Duodenal mucosa (tissue), 2 donors: ENCODE results near the gene STOX1.
"Not testable (repeated sequence)": the region's sequence is repeated elsewhere in the genome, so short reads cannot be mapped to it uniquely, and the experiment has no call there.

Experiments
- H3K27ac ChIP-seq: one replicate; pipeline ENCODE4 v1.7.0; 2013; ENCODE audit warnings: low read depth, low read length
- H3K27me3 ChIP-seq, 2 donors: one replicate each; pipeline ENCODE4 v1.7.0; 2013; ENCODE audit warnings: low read length in 2 of 2, control low read depth in 1 of 2; ENCODE audit not compliant: insufficient read depth in 2 of 2, control insufficient read depth in 1 of 2
- H3K36me3 ChIP-seq, 2 donors: one replicate each; pipeline ENCODE4 v1.7.0; 2013; ENCODE audit warnings: low read length in 2 of 2, control low read depth in 1 of 2; ENCODE audit not compliant: insufficient read depth in 2 of 2, control insufficient read depth in 1 of 2
- H3K4me1 ChIP-seq, 2 donors: one replicate each; pipeline ENCODE4 v1.7.0; 2013; ENCODE audit warnings: low read length in 2 of 2, control low read depth in 1 of 2; ENCODE audit not compliant: insufficient read depth in 2 of 2, control insufficient read depth in 1 of 2
- H3K4me3 ChIP-seq, 2 donors: one replicate each; pipeline ENCODE4 v1.7.0; 2013; ENCODE audit warnings: low read length in 2 of 2, low read depth in 1 of 2
- H3K9ac ChIP-seq, 2 donors: one replicate each; pipeline ENCODE4 v1.7.0; 2013; ENCODE audit warnings: low read length in 2 of 2, low read depth in 1 of 2
- H3K9me3 ChIP-seq, 2 donors: one replicate each; pipeline ENCODE4 v1.7.0; 2013; ENCODE audit warnings: low read length in 2 of 2, control low read depth in 1 of 2; ENCODE audit not compliant: control insufficient read depth in 1 of 2

The STOX1 gene

GRCh38 chr10:68828083-68828601 is 811 bp downstream of the STOX1 start:
- not testable (repeated sequence) for H3K27me3 ChIP-seq, H3K27ac ChIP-seq, H3K9me3 ChIP-seq, H3K4me1 ChIP-seq, H3K36me3 ChIP-seq
- Histone ChIP-seq H3K4me3 (peak overlapping the region; percentile 56 to 60), H3K9ac (peak overlapping the region in 1 of 2 donors; percentile 38)

GRCh38 chr10:68828833-68829232 is 1.5 kb downstream of the STOX1 start:
- Histone ChIP-seq H3K9me3 (no peaks in the 10 kb centered on the region), H3K36me3 (no peaks in the 10 kb centered on the region), H3K4me1 (peaks cover 3 to 5% of the 10 kb centered on the region in 2 donors), H3K27ac (no peak overlapping the region), H3K9ac (no peak overlapping the region), H3K4me3 (peak overlapping the region in 1 of 2 donors; percentile 60), H3K27me3 (no peaks in the 10 kb centered on the region)

- H3K27me3 ChIP-seq: no peaks in the 10 kb centered on the region
- no peak overlapping the region for H3K4me3 ChIP-seq
- no peak overlapping the region for H3K9ac ChIP-seq
- H3K4me1 ChIP-seq: peaks cover 3 to 5% of the 10 kb centered on the region in 2 donors
- H3K36me3 ChIP-seq: no peaks in the 10 kb centered on the region
- no peaks in the 10 kb centered on the region for H3K9me3 ChIP-seq
- no peak overlapping the region for H3K27ac ChIP-seq
Observed at GRCh38 chr10:68829521-68829920, 2.2 kb downstream of the STOX1 start.

- Histone ChIP-seq H3K27ac (no peak overlapping the region), H3K9ac (no peak overlapping the region), H3K4me3 (no peak overlapping the region)
Observed at GRCh38 chr10:68829952-68830351, 2.6 kb downstream of the STOX1 start.

DNA sequence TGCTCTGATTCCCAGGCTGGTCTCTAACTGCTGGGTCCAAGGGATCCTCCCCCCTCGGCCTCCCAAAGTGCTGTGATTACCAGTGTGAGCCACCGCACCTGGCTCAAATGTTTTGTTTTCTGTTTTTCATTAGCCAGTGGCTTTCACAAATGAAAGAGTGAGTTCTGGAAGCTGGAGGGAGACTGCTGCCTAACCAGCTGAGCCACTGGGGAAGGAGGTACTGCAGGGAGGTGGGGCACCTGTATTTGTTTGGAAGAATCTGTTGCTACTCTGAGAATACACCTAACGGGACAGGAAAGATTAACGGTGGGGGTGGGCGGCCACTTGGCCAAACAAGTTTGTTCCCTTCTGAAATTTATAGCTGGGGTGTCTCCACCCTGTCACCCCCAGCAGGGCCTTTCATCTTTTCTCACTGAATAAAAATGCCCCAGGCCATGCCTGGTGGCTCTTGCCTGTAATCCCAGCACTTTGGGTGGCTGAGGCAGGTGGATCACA is 4.7 kb downstream of the STOX1 start:
- H3K36me3 ChIP-seq: peaks cover 0 to 3% of the 10 kb centered on the region in 2 donors
- no peak overlapping the region for H3K9ac ChIP-seq
- H3K4me3 ChIP-seq: no peak overlapping the region
- H3K9me3 ChIP-seq: no peaks in the 10 kb centered on the region
- no peak overlapping the region for H3K27ac ChIP-seq
- H3K27me3 ChIP-seq: no peaks in the 10 kb centered on the region
- H3K4me1 ChIP-seq: no peaks in the 10 kb centered on the region

More at GRCh38 chr10:68829952-68830351, 2.6 kb downstream of the STOX1 start:
- H3K27me3 ChIP-seq: no peaks in the 10 kb centered on the region
- H3K9me3 ChIP-seq: no peaks in the 10 kb centered on the region
- no peaks in the 10 kb centered on the region for H3K36me3 ChIP-seq
- peaks cover 3 to 5% of the 10 kb centered on the region in 2 donors for H3K4me1 ChIP-seq

GRCh38 chr10:68832601-68833000 is 5.3 kb downstream of the STOX1 start:
- H3K36me3 ChIP-seq: peaks cover 0 to 3% of the 10 kb centered on the region in 2 donors
- H3K4me3 ChIP-seq: no peak overlapping the region
- no peak overlapping the region for H3K9ac ChIP-seq
- no peaks in the 10 kb centered on the region for H3K27me3 ChIP-seq
- no peak overlapping the region for H3K27ac ChIP-seq
- no peaks in the 10 kb centered on the region for H3K9me3 ChIP-seq
- H3K4me1 ChIP-seq: no peaks in the 10 kb centered on the region

DNA sequence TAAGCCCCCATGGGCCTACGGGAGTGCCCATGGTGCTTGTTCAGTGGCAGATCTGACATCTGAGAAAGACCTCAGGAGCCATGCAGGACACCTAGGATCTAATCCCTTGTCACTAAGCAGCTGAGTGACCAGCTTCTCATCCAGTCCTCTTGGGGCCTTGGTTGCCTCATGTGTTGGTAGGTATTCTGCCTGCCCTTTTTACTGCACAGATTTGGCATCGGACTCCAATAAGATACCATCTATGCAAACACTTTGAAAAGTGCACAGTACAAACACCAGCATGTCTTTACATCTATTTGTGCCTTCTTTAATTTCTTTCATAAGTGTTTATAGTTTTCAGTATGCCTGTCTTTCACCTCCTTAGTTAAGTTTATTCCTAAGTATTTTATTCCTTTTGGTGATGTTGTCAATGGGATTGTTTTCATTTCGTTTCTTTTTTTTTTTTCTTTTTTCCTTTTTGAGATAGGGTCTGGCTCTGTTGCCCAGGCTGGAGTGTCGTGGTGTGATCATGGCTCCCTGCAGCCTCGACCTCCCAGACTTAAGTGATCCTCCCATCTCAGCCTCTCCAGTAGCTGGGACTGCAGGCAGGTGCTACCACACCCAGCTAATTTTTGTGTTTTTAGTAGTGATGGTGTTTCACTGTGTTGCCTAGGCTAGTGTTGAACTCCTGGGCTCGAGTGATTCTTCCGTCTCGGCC is 10.4 kb downstream of the STOX1 start:
- H3K4me1 ChIP-seq: no peaks in the 10 kb centered on the region
- H3K9ac ChIP-seq: no peak overlapping the region
- no peak overlapping the region for H3K27ac ChIP-seq
- no peak overlapping the region for H3K4me3 ChIP-seq
- H3K27me3 ChIP-seq: no peaks in the 10 kb centered on the region
- peaks cover 0 to 3% of the 10 kb centered on the region in 2 donors for H3K36me3 ChIP-seq
- no peaks in the 10 kb centered on the region for H3K9me3 ChIP-seq

- not testable (repeated sequence) for H3K4me3 ChIP-seq, H3K9ac ChIP-seq, H3K27me3 ChIP-seq, H3K9me3 ChIP-seq, H3K27ac ChIP-seq, H3K4me1 ChIP-seq, H3K36me3 ChIP-seq
Observed at GRCh38 chr10:68840650-68841049, 13.3 kb downstream of the STOX1 start.

DNA sequence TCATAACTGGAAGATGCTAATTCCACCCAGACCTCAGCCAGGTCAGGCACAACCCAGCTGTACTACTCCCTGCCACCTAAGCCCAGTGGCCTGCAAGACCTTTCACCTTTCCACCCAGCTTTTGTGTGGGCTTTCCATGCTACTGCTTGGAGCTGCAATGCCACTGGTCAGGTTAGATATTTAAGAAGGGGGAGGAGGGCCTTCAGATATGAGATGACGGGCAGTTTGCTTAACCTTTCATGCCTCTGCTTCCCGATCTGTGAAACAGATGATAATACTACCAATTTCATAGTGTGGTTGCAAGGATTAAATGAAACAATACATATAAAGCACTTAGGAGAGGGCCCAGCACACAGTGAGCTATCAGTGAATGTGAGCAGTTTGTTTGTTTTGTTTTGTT is 20.9 kb downstream of the STOX1 start:
- H3K9ac ChIP-seq: no peak overlapping the region
- H3K4me3 ChIP-seq: no peak overlapping the region
- no peaks in the 10 kb centered on the region for H3K27me3 ChIP-seq
- no peaks in the 10 kb centered on the region for H3K9me3 ChIP-seq
- no peak overlapping the region for H3K27ac ChIP-seq
- H3K4me1 ChIP-seq: no peaks in the 10 kb centered on the region
- no peaks in the 10 kb centered on the region for H3K36me3 ChIP-seq

GRCh38 chr10:68848806-68849205 is 21.5 kb downstream of the STOX1 start:
- Histone ChIP-seq H3K27ac (no peak overlapping the region), H3K9me3 (no peaks in the 10 kb centered on the region), H3K27me3 (no peaks in the 10 kb centered on the region), H3K4me1 (no peaks in the 10 kb centered on the region), H3K9ac (no peak overlapping the region), H3K36me3 (no peaks in the 10 kb centered on the region), H3K4me3 (no peak overlapping the region)
